HL-60/S4 (cell line): Measurements from ENCODE around the gene SLC2A9.

Experiments
- in situ Hi-C: fragments of 300-500 bp; cut with MboI; formaldehyde crosslinking; loops from 2 replicates; pipeline ENCODE4 v1.14.3; 2022; ENCODE audit warnings: low sequenced_read_pairs

SLC2A9 gene

DNA sequence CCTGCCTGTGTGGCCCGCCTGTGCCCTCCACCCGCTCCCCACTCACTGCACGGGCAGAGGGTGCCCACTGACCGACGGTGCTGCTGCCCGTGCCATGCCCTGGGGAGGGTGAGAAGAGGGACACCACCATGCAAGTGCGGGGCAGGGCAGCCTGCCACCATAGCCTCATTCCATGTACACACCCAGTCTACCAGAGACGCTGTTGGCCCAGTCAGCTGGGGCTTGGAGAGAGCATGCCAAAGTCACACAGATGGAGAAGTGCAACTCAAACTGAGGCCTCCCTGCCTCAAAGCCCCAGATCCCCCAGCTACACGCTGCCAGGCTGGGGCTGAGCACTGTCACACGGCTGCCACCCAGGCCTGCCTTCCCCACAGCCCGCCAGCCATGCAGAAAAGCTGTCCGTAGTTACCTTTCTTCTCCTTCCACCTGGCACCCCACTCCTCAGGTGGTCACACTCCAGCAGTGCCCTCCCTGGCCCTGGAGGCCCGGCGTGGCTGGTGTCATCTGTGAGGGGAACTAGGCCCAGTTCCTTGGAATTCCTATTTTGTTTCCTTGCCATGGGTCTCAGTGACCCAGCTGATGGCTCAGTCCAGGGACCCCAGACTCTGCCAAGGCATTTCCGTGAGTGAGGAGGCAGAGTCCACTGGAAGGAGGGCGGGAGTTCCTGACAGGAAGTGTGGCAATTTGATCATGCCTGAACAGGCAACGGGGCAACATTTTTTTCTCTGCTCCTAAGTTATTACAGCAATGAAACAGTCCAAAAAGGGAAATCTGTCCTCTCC, at the start of gene SLC2A9:
Gene SLC2A9, minus strand, starts transcription at position 627 of the 782 bp plus-strand sequence. Its CDS starts 68 bp downstream, at position 559.
- in situ Hi-C loops, result no loop called here

DNA sequence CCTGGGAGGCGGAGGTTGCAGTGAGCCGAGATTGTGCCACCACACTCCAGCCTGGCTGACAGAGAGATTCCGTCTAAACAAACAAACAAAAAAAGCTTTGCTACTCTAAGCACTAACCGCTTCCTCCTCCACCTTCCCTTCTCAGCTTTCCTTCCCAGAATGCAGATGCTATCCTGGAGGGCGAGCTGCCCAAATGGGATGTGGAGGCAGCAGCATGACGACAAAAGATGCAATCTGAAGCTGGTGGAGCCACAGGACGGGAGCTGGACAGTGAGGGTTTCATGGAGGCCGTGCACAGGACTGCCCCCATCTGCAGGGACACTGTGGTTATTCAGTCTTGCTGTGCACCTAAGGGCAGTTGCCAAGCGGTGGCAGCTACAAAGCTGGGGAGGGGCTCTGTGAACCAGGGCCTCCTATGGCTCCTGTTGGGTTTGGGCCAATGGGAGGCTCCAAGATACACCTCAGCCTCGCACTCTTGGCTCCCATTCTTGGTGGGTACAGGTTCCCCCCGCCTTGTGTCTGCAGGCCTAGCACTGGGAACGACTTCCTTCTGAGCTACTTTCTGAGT, 47.9 kb upstream of the SLC2A9 start:
- in situ Hi-C loops, result no loop called here

GRCh38 chr4:10066670-10067651, 45.7 kb upstream of the SLC2A9 start:
- in situ Hi-C loops, result no loop called here

- in situ Hi-C loops, result no loop called here
These were observed 44.9 kb upstream of the SLC2A9 start for GRCh38 chr4:10066206-10066605.

GRCh38 chr4:10063544-10064300, 42.4 kb upstream of the SLC2A9 start:
- in situ Hi-C loops, result no loop called here

GRCh38 chr4:10061650-10062415, 40.5 kb upstream of the SLC2A9 start:
- in situ Hi-C loops, result no loop called here

GRCh38 chr4:10058371-10058770, 37.1 kb upstream of the SLC2A9 start:
- in situ Hi-C loops, result no loop called here

GRCh38 chr4:10057023-10057395, 35.7 kb upstream of the SLC2A9 start:
- in situ Hi-C loops, result no loop called here

DNA sequence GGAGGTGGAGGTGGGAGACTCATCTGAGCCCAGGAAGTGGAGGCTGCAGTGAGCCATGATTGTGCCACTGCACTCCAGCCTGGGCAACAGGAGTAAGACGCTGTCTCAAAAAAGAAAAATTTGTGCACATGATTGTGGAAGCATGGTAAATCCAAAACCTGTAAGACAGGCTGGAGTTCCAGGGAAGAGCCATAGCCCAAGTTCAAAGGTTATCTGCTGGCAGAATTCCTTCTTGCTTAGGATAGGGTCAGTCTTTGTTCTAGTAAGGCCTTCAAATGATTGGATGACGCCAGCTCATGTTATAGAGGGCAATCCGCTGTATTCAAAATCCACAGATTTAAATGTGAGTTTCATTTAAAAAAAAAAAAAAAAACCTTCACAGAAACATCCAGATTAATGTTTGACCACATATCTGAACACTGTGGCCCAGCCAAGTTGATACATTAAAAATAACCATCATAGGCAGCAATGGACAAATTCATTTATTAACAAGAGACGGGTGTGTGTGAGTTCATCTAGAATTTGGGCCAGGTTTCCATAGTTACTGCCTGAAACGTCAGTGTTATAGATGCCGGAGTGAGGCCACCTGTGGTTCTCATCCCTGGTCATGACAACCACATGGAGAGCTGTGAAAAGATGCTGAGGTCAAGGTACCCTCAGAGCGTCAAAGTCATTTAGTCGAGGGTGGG, 35.2 kb upstream of the SLC2A9 start:
- in situ Hi-C loops, result no loop called here

- in situ Hi-C loops, result no loop called here
These were observed 34.6 kb upstream of the SLC2A9 start for GRCh38 chr4:10055871-10056270.

- in situ Hi-C loops, result no loop called here
These were observed 33.3 kb upstream of the SLC2A9 start for GRCh38 chr4:10054571-10055041.

DNA sequence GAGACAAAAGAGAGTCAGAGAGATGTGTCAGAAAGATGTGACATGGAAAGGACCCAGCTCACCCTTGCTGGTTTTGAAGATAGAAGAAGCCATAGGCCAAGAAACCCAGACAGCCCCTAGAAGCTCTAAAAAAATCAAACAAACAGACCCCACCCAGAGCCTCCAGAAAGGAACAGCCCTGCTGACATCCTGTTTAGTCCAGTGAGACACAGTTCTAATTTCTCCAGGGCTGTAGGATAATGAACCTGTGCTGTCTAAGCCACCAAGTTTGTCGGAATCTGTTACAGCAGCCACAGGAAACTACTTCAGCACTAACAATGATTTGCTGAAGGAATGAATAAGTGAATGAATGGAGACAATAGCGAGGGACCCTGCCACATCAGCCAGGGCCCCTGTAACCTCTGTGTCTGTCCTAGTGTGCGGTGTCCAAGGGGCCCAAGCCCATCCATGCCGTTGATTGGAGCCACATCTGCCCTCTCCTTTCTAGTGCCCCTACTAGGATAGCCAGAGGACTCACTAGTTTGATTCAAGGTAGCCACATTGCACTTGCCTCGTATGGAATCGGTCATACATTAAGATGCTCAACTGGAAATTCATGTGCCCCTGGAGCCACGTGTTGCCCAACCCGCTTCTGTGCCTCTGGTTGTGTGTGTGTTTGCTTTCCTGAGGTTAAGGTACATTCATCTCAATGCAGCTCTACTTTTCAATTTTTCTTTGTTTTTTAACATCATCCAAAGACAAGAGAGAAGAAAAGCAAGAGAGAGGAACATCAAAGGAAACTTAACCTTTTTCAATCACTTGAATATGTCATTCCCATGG, 32.5 kb upstream of the SLC2A9 start:
- in situ Hi-C loops, result no loop called here

DNA sequence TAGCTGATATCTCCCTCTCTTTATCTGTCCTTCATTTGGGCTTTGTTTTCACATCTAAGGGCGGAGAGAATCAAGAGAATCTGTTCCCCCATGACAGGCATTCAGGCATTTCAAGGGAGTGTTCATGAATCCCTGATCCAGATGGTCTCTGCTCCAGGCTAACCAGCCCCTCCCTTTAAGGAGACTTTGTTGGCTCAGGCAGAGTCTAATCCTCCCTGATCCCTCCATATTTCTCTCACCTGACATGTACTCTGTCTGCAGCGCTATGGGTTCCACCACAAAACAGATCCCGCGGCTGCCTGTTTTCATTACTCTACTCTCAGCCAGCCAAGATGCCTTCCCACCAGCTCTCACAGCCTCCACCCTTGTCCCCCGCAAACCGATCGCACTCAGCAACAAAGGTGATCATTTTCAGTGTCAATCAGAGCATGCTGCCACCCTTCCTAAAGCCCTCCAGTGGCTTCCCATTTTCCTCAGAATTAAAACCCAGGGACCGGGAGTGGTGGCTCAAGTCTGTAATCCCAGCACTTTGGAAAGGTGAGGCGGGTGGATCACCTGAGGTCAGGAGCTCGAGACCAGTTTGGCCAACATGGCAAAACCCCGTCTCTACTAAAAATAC, 30.3 kb upstream of the SLC2A9 start:
- in situ Hi-C loops, result no loop called here

DNA sequence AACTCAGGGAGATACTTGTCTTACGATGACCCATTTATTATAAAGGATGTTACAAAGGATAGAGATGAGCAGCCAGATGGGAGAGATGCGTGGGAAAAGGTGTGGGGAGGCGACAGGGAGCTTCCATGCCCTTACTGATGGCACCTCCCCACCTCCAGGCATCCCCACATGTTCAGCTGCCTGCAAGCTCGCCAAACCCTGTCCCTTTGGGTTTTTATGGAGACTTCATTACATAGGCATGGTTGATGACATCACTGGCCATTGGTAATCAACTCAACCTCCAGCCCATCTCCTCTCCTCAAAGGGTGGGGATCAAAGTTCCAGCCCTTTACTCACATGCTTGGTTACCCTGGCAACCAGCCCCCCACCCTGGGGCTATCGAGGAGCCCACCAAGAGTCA, 29.4 kb upstream of the SLC2A9 start:
- in situ Hi-C loops, result no loop called here

DNA sequence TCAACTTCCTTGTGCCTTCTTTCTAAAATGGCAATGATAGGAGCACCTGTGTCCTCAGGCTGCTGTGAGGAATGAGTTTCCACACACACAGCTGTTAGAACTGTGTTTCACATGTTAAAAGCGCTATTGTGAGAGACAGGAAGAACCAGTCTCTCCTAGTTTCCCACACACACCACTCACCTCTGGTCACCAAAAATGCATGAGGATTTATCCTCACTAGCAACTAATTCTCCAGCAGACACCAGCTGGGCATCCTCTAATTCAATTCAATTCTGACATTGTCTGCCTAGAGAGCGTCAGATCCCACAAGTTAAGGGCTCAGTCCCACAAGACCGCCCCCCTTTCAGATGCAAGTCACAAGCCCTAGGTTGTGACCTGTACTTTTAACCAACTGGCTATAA, 29.0 kb upstream of the SLC2A9 start:
- in situ Hi-C loops, result no loop called here

DNA sequence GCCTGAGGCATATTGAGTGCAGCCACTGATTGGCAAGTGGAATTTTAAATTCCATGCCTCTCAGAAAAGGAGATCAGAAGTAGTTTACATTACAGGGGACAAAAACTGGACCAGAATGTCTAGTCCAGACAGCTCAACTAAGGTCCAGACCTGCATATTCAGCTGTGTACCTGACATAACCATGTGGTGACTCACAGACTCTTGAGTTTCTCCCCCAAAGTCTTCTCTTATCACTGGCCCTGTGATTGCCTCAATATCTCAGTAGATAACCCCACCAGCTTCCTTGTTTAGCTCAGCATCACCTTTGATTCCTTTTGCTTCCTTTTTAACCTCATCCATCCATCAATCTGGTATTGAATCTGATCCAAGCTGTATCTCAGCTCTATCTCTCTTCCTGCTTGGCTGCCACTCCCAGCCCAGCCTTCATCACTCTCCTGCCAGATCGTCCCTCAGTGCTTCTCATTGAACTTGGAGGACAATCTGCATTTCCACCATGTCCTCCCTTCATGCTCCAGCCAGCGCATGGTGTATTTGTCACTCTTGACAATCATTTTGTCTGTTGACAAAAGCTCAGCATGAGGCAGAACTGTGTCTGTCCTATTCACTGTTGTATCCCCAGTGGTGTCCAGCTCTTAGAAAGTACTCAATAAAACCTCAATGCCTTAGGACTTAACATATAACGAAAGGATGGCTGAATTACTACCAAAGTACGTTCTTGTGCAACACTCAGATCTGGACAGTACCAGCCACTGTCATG, 27.8 kb upstream of the SLC2A9 start:
- in situ Hi-C loops, result no loop called here

DNA sequence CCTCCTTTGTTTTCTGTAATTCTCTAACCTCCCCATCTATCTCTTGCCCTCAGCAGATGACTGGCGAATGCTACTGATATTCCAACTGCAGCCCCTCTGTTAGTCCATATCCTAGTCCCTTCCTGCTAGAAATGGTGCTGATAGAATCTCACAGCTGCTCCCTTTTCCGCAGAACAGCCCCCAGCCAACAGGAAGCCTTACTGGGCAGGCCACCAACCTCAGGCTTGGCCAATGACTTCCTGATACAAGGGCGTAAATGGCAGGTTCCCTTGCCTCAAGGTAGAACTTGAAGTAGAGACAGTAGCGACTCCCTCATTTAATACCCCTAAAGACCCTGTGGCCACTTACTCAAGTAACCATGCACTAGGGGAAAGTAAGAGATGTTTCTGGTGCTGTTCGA, 26.7 kb upstream of the SLC2A9 start:
- in situ Hi-C loops, result no loop called here
